Head of caudate nucleus (tissue), 42 donors: Measurements from ENCODE around the gene C19orf81.
"Not testable (repeated sequence)": the region's sequence is repeated elsewhere in the genome, so short reads cannot be mapped to it uniquely, and the experiment has no call there.

Source experiments
- DNase-seq, 42 donors: peaks; one replicate each; pipeline versions ENCODE4 v3.0.0 to v3.0.0-alpha.2; 2020 to 2021; ENCODE audit warnings: mixed read lengths in 7 of 42
- intact Hi-C: fragments of 100-400 bp; cut with DNase I; formaldehyde crosslinking; loops from one replicate; pipeline ENCODE4 v1.15.0; 2022

C19orf81 gene

GRCh38 chr19:50649433-50650391, at the start of gene C19orf81:
Gene C19orf81, plus strand, starts transcription at chr19:50649445. Its CDS starts 0 bp downstream, at chr19:50649445.
- DNase-seq, result peak in 18 of 42 donors; percentile 13 to 60 (median 32)
- intact Hi-C loops, result no loop called here

- DNase-seq, result no peak
- intact Hi-C loops, result no loop called here
Measured at GRCh38 chr19:50601407-50602088, 47.7 kb upstream of the C19orf81 start.

DNA sequence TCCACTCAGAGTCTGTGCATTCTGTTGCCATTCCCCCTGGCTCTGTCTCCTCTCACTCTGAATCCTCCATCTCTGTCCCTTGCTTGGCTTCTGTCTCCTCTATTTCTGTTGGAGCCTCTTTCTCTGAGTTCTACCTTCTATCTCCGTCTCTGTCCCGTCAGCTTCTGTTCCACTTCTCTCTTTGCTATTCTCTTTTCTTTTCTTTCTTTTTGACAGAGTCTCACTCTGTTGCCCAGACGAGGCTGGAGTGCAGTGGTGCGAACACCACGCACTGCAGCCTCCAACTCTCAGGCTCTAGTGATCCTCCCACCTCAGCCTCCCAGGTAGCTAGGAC, 47.2 kb upstream of the C19orf81 start:
- DNase-seq, result no peak
- intact Hi-C loops, result no loop called here

- no peak for DNase-seq
- intact Hi-C loops, result no loop called here
Measured at GRCh38 chr19:50602496-50602895, 46.7 kb upstream of the C19orf81 start.

DNA sequence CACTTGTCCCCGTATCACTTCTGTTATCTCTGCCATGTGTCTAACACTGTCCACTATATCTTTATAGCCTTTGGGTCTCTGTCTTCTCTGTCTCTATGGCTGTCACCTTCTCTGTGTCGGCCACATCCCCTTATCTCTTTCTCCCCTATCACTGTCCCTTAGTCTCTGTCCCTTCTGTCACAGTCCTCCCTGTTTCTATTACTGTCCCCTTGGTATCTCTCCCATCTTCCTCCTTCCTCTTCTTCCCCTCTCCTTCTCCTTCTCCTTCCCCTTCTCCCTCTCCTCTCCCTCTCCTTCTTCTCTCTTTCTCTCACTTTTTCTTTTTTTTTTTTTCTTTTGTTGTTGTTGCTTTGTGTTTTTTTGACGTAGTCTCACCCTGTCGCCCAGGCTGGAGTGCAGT, 46.3 kb upstream of the C19orf81 start:
- no peak for DNase-seq
- intact Hi-C loops, result no loop called here

GRCh38 chr19:50604264-50605073, 44.8 kb upstream of the C19orf81 start:
- peak in 1 of 42 donors; percentile 71 for DNase-seq
- intact Hi-C loops, result loop anchor here (5.0 kb wide), 1 partner anchor 183 kb away; no protein-coding TSS in a partner anchor

DNA sequence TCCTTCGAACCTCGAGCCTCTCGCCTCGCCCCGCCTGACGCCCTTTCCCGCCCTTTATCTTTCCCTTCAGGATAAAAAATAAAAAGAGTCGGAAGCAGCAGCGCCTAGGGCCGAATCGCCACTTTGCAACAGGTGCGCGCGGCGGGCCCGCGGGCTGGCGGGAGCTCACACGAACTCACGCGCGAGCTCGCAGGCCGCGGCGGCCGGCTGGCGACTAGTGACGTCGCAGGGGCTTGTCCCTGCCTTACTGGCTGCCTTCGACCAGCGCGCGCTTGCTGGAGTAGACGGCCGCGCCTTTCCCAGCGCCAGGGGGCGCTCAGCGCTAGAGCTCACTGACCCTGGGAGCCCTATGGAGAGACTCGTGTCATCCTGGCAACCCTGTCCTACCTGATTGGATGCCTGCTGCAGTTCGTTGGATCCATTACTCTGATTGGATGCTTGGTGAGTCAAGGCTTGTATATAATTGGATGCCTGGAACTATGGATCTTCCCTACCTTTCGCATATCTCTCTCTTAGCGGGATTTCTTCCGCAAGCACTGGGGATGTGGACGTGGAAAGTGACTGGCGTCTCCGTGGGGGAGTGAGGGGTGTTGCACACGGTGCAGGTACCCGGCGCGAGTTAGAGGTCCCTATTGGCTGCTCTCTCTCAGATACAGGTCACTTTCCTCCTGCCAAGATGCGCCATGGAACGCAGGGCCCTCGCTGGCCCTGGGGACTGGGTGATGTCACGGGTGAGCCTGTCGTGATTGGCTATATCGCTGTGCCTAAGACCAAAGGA, 43.0 kb upstream of the C19orf81 start:
- intact Hi-C loops, result loop anchor here (5.0 kb wide), 1 partner anchor 181 kb away; no protein-coding TSS in a partner anchor
- DNase-seq, result peak in 15 of 42 donors; percentile 7 to 60 (median 25)

- intact Hi-C loops, result loop anchor here (5.0 kb wide), 1 partner anchor 180 kb away; no protein-coding TSS in a partner anchor
- DNase-seq, result no peak
Measured at GRCh38 chr19:50607388-50607787, 41.9 kb upstream of the C19orf81 start.

- peak; percentile 93 to 100 (median 99) for DNase-seq
- intact Hi-C loops, result loop anchor here (5.0 kb wide), 1 partner anchor 179 kb away; no protein-coding TSS in a partner anchor
Measured at GRCh38 chr19:50607874-50608785, 41.1 kb upstream of the C19orf81 start.

GRCh38 chr19:50612504-50613404, 36.5 kb upstream of the C19orf81 start:
- DNase-seq, intact Hi-C loops: not testable (repeated sequence)

DNA sequence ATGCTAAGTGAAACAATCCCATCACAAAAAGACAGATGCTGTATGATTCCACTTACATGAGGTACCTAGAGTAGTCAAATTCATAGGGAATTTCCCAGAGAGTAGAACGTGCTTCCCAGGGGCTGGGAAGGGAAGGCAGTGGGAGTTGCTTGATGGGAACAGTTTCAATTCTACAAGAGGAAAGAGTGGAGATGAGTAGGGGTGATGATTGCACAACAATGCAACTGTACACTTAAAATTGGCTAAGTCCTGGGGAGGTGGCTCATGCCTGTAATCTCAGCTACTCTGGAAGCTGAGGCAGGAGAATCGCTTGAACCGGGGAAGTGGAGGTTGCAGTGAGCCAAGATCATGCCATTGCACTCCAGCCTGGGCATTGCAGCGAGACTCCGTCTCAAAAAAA, 30.9 kb upstream of the C19orf81 start:
- DNase-seq, intact Hi-C loops: not testable (repeated sequence)

- DNase-seq, intact Hi-C loops: not testable (repeated sequence)
Measured at GRCh38 chr19:50619184-50619583, 30.1 kb upstream of the C19orf81 start.

- DNase-seq, intact Hi-C loops: not testable (repeated sequence)
Measured at GRCh38 chr19:50620394-50620906, 28.8 kb upstream of the C19orf81 start.

DNA sequence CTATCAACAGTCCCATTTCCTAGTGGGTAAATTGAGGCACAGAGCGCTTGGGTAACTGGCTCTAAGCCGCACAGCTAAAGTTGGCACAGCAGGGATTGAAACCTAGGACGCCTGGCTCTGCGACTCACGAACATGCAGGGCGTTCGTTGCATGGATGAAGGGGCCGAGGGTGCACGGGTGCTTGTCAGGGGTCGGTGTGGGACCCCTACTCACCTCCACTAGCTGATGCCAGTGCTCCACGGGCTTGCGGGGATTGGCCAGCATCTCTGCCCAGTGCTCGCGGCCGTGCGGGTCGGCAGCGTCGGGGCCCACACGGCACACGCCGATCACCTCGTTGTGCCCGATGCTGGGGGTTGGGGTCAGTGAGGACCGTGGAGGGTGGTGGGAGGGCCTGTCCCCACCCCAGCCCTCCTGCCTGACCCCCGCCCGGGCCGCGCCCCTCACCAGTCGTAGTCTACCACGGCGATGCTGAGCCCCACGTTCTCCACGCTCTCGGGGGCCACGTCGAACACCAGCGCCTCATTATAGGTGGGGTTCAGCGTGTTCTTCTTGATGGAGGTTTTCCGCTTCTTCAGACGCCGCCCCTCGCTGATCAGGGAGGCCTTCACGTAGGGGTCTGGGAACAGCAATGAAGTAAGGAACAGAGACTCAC, 24.2 kb upstream of the C19orf81 start:
- intact Hi-C loops, result no loop called here
- no peak for DNase-seq

- intact Hi-C loops, result no loop called here
- no peak for DNase-seq
Measured at GRCh38 chr19:50626011-50626410, 23.2 kb upstream of the C19orf81 start.

GRCh38 chr19:50626795-50627194, 22.4 kb upstream of the C19orf81 start:
- intact Hi-C loops, result no loop called here
- no peak for DNase-seq
